Measurements from ENCODE around the gene ANK2. TPM values are rescaled to one million over a fixed set of nuclear protein-coding genes. Genes with fewer than 3 reads are reported as not detected.
A peak's percentile ranks its signal among the peaks of the same experiment; 100 is the strongest.

Gene ANK2
- total and polyA plus RNA-seq, 2 of the 13 experiments (the other 11 are each of a cell fraction or from before 2014, with no cell fraction given) = 2.7 to 15.1 TPM

- 29% methylated on average over 11 of the region's 11 CpGs for WGBS (ENCODE audit: low lambda C conversion rate)
- Histone ChIP-seq H3K4me2 (ENCODE audit: low read depth, low read length) (peak overlapping the region; percentile 44), H4K20me1 (ENCODE audit: insufficient read depth, low read length) (no peaks in the 10 kb centered on the region), H3K9ac (ENCODE audit: insufficient read depth, low read depth, low read length) (no peak overlapping the region), H3K27ac (ENCODE audit: extremely low read length, insufficient read depth, low read length) (no peak overlapping the region), H3K27me3 (ENCODE audit: control insufficient read depth in 1 of 2, insufficient read depth in 2 of 2, low read length in 2 of 2) (no peaks in the 10 kb centered on the region; a peak in 1 of 5 replicates), H2AFZ (ENCODE audit: low read length) (no peak overlapping the region), H3K4me3 (replicated peaks in 1 of 3; ENCODE audit: insufficient read depth in 1 of 3, low read depth in 2 of 3, low read length in 3 of 3) (peak overlapping the region; percentile 14 to 27 (median 26); a peak in 3 of 6 replicates), H3K9me3 (ENCODE audit: low read length) (no peaks in the 10 kb centered on the region), H3K4me1 (ENCODE audit: insufficient read depth, low read length) (peaks cover 46% of the 10 kb centered on the region), H3K36me3 (replicated peaks in 1 of 2; ENCODE audit: control insufficient read depth in 1 of 2, insufficient read depth in 2 of 2, low read length in 2 of 2) (no peaks in the 10 kb centered on the region), H3K79me2 (ENCODE audit: insufficient read depth, low read length) (no peaks in the 10 kb centered on the region)
- in situ Hi-C loops (cut with HindIII; ENCODE audit: extremely low pct_ligation_motif_present, low pct_unique_long_range_greater_than_20kb) = no loop called here
- DNase-seq (ENCODE audit: low spot score) (peak; percentile 73), ATAC-seq (peak; percentile 99), FAIRE-seq (peak; percentile 85)
- ChIA-PET CTCF (ENCODE audit: low intra/inter-chr PET ratio, low total read pairs) (no interaction called here), POLR2A (interaction anchor here (1.7 kb wide), 1 partner anchor 34 kb away, joined by 9 read pairs; no protein-coding TSS in a partner anchor)
- no TSS peak for BruUV-seq (replicated peaks)
- intact Hi-C loops (cut with micrococcal nuclease; ENCODE audit: unreplicated experiment) = no loop called here
- TF ChIP-seq ZNF720 (CRISPR knock-in tag; IDR thresholded peaks at IDR 0.05) (no peak), ZNF598 (CRISPR knock-in tag; IDR thresholded peaks at IDR 0.05; ENCODE audit: borderline replicate concordance) (no peak), ZKSCAN8 (CRISPR knock-in tag; IDR thresholded peaks at IDR 0.05; ENCODE audit: borderline replicate concordance) (no peak), ZNF460 (CRISPR knock-in tag; IDR thresholded peaks at IDR 0.05; ENCODE audit: borderline replicate concordance) (no peak), RBM22 (optimal IDR thresholded peaks at IDR 0.05; ENCODE audit: low read length) (no peak), HNRNPLL (IDR thresholded peaks at IDR 0.05; ENCODE audit: low read depth, low read length, poor library complexity, severe bottlenecking) (no peak), ZNF670 (CRISPR knock-in tag; IDR thresholded peaks at IDR 0.05; ENCODE audit: borderline replicate concordance) (no peak; the same call in 1 of the 2 replicates), ZNF740 (CRISPR knock-in tag; IDR thresholded peaks at IDR 0.05) (no peak), TIGD3 (CRISPR knock-in tag; IDR thresholded peaks at IDR 0.05; ENCODE audit: borderline replicate concordance) (no peak), ZNF136 (CRISPR knock-in tag; IDR thresholded peaks at IDR 0.05; ENCODE audit: low read depth) (no peak), CHCHD3 (CRISPR knock-in tag; IDR thresholded peaks at IDR 0.05) (no peak), FOXK1 (CRISPR knock-in tag; IDR thresholded peaks at IDR 0.05; ENCODE audit: borderline replicate concordance, low read depth) (peak; percentile 60; the same call in 1 of the 2 replicates), KAT2B (IDR thresholded peaks at IDR 0.05; ENCODE audit: borderline replicate concordance, low read depth, low read length) (no peak), MIXL1 (CRISPR knock-in tag; IDR thresholded peaks at IDR 0.05) (peak; percentile 78), ZNF430 (CRISPR knock-in tag; IDR thresholded peaks at IDR 0.05) (peak; percentile 65; the same call in 1 of the 2 replicates)
- TF ChIP-seq, protein P1, sequence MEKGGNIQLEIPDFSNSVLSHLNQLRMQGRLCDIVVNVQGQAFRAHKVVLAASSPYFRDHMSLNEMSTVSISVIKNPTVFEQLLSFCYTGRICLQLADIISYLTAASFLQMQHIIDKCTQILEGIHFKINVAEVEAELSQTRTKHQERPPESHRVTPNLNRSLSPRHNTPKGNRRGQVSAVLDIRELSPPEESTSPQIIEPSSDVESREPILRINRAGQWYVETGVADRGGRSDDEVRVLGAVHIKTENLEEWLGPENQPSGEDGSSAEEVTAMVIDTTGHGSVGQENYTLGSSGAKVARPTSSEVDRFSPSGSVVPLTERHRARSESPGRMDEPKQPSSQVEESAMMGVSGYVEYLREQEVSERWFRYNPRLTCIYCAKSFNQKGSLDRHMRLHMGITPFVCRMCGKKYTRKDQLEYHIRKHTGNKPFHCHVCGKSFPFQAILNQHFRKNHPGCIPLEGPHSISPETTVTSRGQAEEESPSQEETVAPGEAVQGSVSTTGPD (CRISPR knock-in tag; IDR thresholded peaks at IDR 0.05) = no peak
- TF ChIP-seq, protein P2, sequence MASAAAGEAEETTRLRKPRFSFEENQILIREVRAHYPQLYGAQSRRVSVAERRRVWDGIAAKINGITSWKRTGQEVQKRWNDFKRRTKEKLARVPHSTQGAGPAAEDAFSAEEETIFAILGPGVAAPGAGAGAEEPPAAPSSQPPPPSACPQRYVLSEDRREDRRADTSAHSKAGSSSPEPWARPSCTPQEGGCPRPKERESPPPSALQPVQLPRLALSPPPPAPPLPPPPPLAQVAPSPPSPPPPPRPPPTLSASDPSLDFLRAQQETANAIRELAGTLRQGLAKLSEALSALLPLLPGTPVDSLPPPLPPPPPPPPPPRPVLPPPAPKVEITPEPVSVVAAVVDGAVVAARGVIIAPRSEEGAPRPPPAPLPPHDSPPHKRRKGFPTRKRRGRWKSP (CRISPR knock-in tag; IDR thresholded peaks at IDR 0.05) = 0 out of 2 replicates have a peak, but pooled peaks have one; percentile 33
- TF ChIP-seq, protein P3, sequence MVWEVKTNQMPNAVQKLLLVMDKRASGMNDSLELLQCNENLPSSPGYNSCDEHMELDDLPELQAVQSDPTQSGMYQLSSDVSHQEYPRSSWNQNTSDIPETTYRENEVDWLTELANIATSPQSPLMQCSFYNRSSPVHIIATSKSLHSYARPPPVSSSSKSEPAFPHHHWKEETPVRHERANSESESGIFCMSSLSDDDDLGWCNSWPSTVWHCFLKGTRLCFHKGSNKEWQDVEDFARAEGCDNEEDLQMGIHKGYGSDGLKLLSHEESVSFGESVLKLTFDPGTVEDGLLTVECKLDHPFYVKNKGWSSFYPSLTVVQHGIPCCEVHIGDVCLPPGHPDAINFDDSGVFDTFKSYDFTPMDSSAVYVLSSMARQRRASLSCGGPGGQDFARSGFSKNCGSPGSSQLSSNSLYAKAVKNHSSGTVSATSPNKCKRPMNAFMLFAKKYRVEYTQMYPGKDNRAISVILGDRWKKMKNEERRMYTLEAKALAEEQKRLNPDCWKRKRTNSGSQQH (CRISPR knock-in tag; IDR thresholded peaks at IDR 0.05; ENCODE audit: low read depth) = no peak
Measured at GRCh38 chr4:113181289-113182007, 132.0 kb downstream of the ANK2 start.
